Posterior vena cava (tissue), 2 donors: ENCODE data around the gene RTN4R. TPM values are rescaled to one million over a fixed set of nuclear protein-coding genes. Genes with fewer than 3 reads are reported as not detected.

Experiments used
- DNase-seq: peaks from one replicate; pipeline ENCODE4 v3.0.0-alpha.2; 2020; ENCODE audit warnings: low spot score
- intact Hi-C, 2 donors: fragments of 100-400 bp; cut with DNase I; formaldehyde crosslinking; loops; one replicate each; pipeline versions ENCODE4 v1.14.1 to v1.14.2; 2022 to 2023
- total RNA-seq, 2 donors: library from RNA; stranded (reverse); fragmentation: NEBNext Ultra II Directional; extraction: Animal tissue kit (Norgen Biotek cat#: 25700); gene quantifications; one replicate each; pipeline ENCODE4 v1.2.1, GENCODE V29; 2021
- donor health status: DM: yes; HTN: yes; CAD: no.
- donor health status: DM: yes; HTN: yes; CAD: no.

RTN4R gene
- total RNA-seq, 2 donors from 2014 or later: 0.19 to 0.76 TPM

GRCh38 chr22:20237480-20238440 lies 30.4 kb downstream of the RTN4R start:
- intact Hi-C loops: loop anchor here in 1 of 2 donors (1.0 kb wide), 1 partner anchor 65 kb away; no protein-coding TSS in a partner anchor
- no peak for DNase-seq

DNA sequence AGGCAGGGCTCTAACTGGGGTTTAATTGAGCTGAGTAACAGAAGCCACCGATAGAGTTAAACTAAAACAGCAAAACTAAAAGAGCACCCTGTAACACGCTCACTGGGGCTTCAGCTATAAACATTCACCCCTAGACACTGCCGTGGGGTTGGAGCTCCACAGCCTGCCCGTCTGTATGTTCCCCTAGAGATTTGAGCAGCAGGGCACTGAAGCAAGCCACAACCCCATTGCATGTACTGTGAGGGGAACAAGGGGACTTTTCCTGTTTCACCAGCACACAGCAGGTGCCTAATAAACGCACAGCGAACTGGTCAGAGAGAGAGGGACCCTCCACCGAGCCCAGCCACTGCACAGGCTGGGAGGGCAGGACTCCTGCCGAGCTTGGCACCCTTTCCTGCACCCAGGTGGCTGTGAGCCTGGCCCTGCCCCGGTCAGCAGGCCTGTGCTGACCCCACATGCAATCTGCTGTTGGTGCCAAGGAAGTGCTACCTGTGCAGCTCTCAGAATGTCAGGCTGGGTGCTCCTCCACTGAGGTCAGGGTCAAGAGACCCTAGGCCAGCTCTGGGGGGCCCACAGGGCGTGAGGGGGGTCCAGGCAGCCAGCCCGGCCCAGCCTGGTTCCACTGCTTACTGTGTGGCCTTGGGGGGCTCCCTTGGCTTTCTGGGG lies 31.9 kb downstream of the RTN4R start:
- intact Hi-C loops: no loop called here
- DNase-seq: no peak

GRCh38 chr22:20235389-20235991 lies 32.6 kb downstream of the RTN4R start:
- intact Hi-C loops: no loop called here
- DNase-seq: no peak

DNA sequence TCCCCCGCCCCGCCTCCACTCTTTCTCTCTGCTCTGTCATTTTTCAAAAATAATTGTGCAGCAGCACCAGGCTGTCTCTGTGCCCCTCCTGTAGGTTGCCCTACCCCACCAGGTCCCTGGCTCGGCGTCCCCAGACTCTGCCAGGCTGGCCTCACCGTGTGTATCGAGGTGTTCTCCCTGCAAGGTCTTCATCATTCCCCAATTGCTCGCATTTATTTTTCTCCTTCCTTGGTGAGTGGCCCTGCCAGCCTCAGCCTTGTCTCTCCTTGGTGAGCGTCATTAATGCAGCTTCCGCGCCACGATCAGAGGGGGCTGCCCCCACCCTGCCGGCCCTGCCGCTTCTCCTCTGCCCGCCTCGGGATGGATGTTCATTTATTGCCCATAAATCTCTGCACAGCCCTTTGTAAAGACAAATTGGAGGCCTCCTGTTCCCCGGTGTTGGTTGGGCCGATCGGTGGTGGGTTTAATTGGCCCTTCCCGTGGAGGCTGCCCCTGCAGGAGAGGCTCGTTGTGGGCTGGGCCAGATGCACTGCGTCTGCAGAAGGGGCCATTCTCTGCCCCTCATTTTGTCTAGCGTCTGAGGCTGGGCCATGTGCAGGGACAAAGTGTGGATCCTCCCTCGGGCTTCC lies 33.2 kb downstream of the RTN4R start:
- intact Hi-C loops: loop anchor here in 1 of 2 donors (5.0 kb wide), 1 partner anchor 43 kb away; no protein-coding TSS in a partner anchor
- no peak for DNase-seq

- intact Hi-C loops: loop anchor here in 1 of 2 donors (5.0 kb wide), 1 partner anchor 42 kb away; no protein-coding TSS in a partner anchor
- DNase-seq: no peak
Observed at GRCh38 chr22:20234314-20234682, 33.8 kb downstream of the RTN4R start.

- intact Hi-C loops: loop anchor here in 1 of 2 donors (5.0 kb wide), 1 partner anchor 41 kb away; no protein-coding TSS in a partner anchor
- DNase-seq: no peak
Observed at GRCh38 chr22:20233351-20234313, 34.5 kb downstream of the RTN4R start.

GRCh38 chr22:20232781-20233180 lies 35.3 kb downstream of the RTN4R start:
- no peak for DNase-seq
- intact Hi-C loops: loop anchor here in 1 of 2 donors (5.0 kb wide), 1 partner anchor 40 kb away; no protein-coding TSS in a partner anchor

GRCh38 chr22:20232237-20232598 lies 35.9 kb downstream of the RTN4R start:
- DNase-seq: no peak
- intact Hi-C loops: loop anchor here in 1 of 2 donors (5.0 kb wide), 1 partner anchor 40 kb away; no protein-coding TSS in a partner anchor

- intact Hi-C loops: loop anchor here in 1 of 2 donors (5.0 kb wide), 1 partner anchor 39 kb away; no protein-coding TSS in a partner anchor
- no peak for DNase-seq
Observed at GRCh38 chr22:20231514-20232236, 36.4 kb downstream of the RTN4R start.

- intact Hi-C loops: loop anchor here in 1 of 2 donors (5.0 kb wide), 1 partner anchor 39 kb away; no protein-coding TSS in a partner anchor
Observed at GRCh38 chr22:20230777-20231420, 37.2 kb downstream of the RTN4R start.

GRCh38 chr22:20229916-20230775 lies 38.0 kb downstream of the RTN4R start:
- intact Hi-C loops: loop anchor here in 1 of 2 donors (5.0 kb wide), 1 partner anchor 38 kb away; no protein-coding TSS in a partner anchor
- no peak for DNase-seq

More at GRCh38 chr22:20230777-20231420, 37.2 kb downstream of the RTN4R start:
- DNase-seq: no peak

DNA sequence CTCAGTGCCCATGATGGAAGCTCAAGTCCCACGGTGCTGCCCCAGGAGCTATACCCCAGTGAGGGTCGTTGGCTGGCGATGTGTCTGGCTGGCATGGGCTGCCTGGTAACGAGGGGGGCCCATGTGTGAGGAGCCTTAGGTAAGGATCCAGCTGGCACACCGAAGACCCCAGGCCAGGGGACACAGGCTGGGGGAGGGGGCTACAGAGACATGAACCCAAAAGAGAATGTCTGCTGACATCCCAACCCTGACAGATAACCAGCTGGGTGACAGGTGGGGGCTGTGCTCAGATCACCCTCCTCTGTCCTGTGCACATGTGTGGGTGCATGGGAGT lies 39.2 kb downstream of the RTN4R start:
- intact Hi-C loops: no loop called here
- no peak for DNase-seq

- DNase-seq: no peak
- intact Hi-C loops: no loop called here
Observed at GRCh38 chr22:20228055-20228938, 39.8 kb downstream of the RTN4R start.

DNA sequence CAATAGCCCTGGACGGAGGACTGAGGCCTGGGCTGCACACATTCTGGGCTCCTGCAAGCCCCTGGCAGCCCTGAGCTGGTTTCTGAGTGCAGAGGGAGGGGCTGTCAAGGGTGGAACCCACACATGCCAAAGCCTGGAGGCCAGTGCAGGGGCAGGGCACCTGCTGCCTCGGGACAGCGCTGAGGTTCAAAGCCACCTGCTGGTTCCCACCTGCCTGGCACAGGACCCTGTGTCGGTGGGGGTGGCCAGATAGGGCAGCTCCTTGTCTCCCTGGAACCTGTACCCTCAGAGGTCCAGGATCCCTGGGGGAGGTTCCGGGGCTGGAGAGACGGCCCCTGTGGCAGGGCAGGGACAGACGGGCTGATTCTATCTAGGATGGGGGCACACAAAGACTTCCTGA lies 40.8 kb downstream of the RTN4R start:
- intact Hi-C loops: no loop called here
- DNase-seq: no peak

GRCh38 chr22:20226760-20227350 lies 41.3 kb downstream of the RTN4R start:
- intact Hi-C loops: no loop called here
- DNase-seq: no peak
